Measurements from ENCODE around the gene GIMAP8. TPM values are rescaled to one million over a fixed set of nuclear protein-coding genes. Genes with fewer than 3 reads are reported as not detected.
A peak's percentile ranks its signal among the peaks of the same experiment; 100 is the strongest.
"Not testable (repeated sequence)": the region's sequence is repeated elsewhere in the genome, so short reads cannot be mapped to it uniquely, and the experiment has no call there.

GIMAP8 gene
- total and polyA plus RNA-seq, 4 donors = 14.4 to 25.0 (median 22.0) TPM

DNA sequence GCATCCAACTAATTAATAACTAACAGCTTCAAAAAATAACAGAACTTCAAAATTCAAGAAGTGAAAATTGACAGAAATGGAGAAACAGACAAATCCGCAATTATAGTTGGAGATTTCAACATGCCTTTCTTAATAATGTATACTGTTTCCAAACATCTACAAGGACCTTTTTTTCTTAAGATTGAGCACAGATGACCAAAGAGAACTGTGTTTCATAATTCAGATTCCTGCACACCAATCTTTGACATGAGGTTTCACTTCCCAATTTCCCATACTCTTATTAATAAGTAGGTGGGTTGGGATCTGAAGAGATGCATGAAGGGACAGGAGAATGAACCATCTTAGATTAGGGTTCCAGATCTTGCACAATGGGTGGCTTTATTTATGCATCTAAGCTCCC lies 39.4 kb downstream of the GIMAP8 start:
- Histone ChIP-seq H3K27ac (ENCODE audit: low read depth in 1 of 2, low read length in 1 of 2) (no peak overlapping the region), H3K4me1 (ENCODE audit: control insufficient read depth in 5 of 5, insufficient read depth in 5 of 5, low read length in 5 of 5) (peaks cover 0 to 2% (median 0%) of the 10 kb centered on the region in 5 donors), H3K4me3 (no peak overlapping the region), H3K36me3 (ENCODE audit: control insufficient read depth in 4 of 4, insufficient read depth in 4 of 4, low read length in 4 of 4) (no peaks in the 10 kb centered on the region), H3K9ac (ENCODE audit: insufficient read depth in 1 of 2, low read length in 2 of 2) (no peak overlapping the region), H3K27me3 (ENCODE audit: control insufficient read depth in 3 of 3, insufficient read depth in 3 of 3, low read length in 2 of 3) (peaks cover 0 to 2% (median 0%) of the 10 kb centered on the region in 3 donors), H3K9me3 (ENCODE audit: control insufficient read depth in 4 of 4, insufficient read depth in 3 of 4, low read length in 3 of 4) (no peaks in the 10 kb centered on the region)
- TF ChIP-seq CTCF (IDR thresholded peaks at IDR 0.05; ENCODE audit: control extremely low read depth, extremely low read depth) = no peak
- ATAC-seq (ENCODE audit: insufficient read depth, low FRiP score) (peak; percentile 19), DNase-seq (no peak)
- 40 to 71% methylated on average over 1 of the region's 1 CpG for whole genome bisulfite sequencing, 2 donors

GRCh38 chr7:150493442-150493841 lies 43.0 kb downstream of the GIMAP8 start:
- WGBS, 2 donors = 83 to 93% methylated on average over 2 of the region's 3 CpGs
- not testable (repeated sequence) for H3K4me3 ChIP-seq; H3K27ac ChIP-seq (ENCODE audit: low read depth in 1 of 2, low read length in 1 of 2); H3K4me1 ChIP-seq (ENCODE audit: control insufficient read depth in 5 of 5, insufficient read depth in 5 of 5, low read length in 5 of 5); ATAC-seq (ENCODE audit: insufficient read depth, low FRiP score); DNase-seq; H3K9me3 ChIP-seq (ENCODE audit: control insufficient read depth in 4 of 4, insufficient read depth in 3 of 4, low read length in 3 of 4); H3K9ac ChIP-seq (ENCODE audit: insufficient read depth in 1 of 2, low read length in 2 of 2); H3K36me3 ChIP-seq (ENCODE audit: control insufficient read depth in 4 of 4, insufficient read depth in 4 of 4, low read length in 4 of 4); H3K27me3 ChIP-seq (ENCODE audit: control insufficient read depth in 3 of 3, insufficient read depth in 3 of 3, low read length in 2 of 3)

DNA sequence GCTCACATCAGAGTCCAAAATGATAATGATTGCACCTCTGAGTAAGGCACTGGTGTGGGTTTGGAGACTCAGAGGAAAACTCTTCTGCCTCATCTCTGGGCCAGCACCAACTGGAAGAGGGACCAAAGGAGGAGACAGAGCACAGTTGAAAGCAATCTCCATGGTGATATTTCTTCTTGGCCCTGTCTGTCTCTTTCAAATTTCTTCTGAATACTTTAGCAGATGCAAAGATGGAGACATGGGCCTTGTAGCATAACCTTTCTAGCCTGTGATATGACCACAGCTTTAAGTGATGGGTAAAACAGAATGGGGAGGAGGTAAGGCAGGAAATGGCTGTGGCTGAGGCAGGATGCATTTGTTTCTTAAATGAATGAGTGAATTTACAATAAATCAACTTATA lies 52.1 kb downstream of the GIMAP8 start:
- Histone ChIP-seq H3K9ac (ENCODE audit: insufficient read depth in 1 of 2, low read length in 2 of 2) (no peak overlapping the region), H3K4me3 (no peak overlapping the region), H3K36me3 (ENCODE audit: control insufficient read depth in 4 of 4, insufficient read depth in 4 of 4, low read length in 4 of 4) (no peaks in the 10 kb centered on the region), H3K27ac (ENCODE audit: low read depth in 1 of 2, low read length in 1 of 2) (no peak overlapping the region), H3K9me3 (ENCODE audit: control insufficient read depth in 4 of 4, insufficient read depth in 3 of 4, low read length in 3 of 4) (no peaks in the 10 kb centered on the region), H3K27me3 (ENCODE audit: control insufficient read depth in 3 of 3, insufficient read depth in 3 of 3, low read length in 2 of 3) (no peaks in the 10 kb centered on the region), H3K4me1 (ENCODE audit: control insufficient read depth in 5 of 5, insufficient read depth in 5 of 5, low read length in 5 of 5) (peaks cover 0 to 16% (median 0%) of the 10 kb centered on the region in 5 donors)
- no peak for ATAC-seq (ENCODE audit: insufficient read depth, low FRiP score)
- no peak for TF ChIP-seq CTCF (IDR thresholded peaks at IDR 0.05; ENCODE audit: control extremely low read depth, extremely low read depth)
- DNase-seq = no peak

DNA sequence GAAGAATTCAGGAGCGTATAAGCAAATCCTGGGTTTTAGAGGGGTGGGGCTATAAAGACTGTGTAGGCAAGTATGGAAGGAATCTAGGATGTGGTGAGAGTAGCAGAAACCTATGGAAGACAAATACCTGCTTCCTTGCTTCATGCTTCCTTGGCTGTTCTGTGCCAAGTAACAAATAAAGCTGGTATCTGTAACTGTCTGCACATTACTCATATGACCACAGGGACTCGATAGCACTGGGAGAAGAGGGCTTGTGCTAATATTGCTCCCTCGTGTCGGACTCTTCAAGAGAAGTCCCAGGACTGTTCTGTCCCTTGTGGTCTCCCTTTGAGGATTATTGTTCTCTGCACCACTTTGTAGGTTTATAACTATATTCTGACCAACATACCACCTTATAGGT lies 52.7 kb downstream of the GIMAP8 start:
- 75 to 78% methylated on average over 4 of the region's 4 CpGs for WGBS, 2 donors
- no peak for DNase-seq
- Histone ChIP-seq H3K9ac (ENCODE audit: insufficient read depth in 1 of 2, low read length in 2 of 2) (no peak overlapping the region), H3K9me3 (ENCODE audit: control insufficient read depth in 4 of 4, insufficient read depth in 3 of 4, low read length in 3 of 4) (no peaks in the 10 kb centered on the region), H3K36me3 (ENCODE audit: control insufficient read depth in 4 of 4, insufficient read depth in 4 of 4, low read length in 4 of 4) (no peaks in the 10 kb centered on the region), H3K27me3 (ENCODE audit: control insufficient read depth in 3 of 3, insufficient read depth in 3 of 3, low read length in 2 of 3) (no peaks in the 10 kb centered on the region), H3K4me1 (ENCODE audit: control insufficient read depth in 5 of 5, insufficient read depth in 5 of 5, low read length in 5 of 5) (peaks cover 0 to 16% (median 0%) of the 10 kb centered on the region in 5 donors), H3K27ac (ENCODE audit: low read depth in 1 of 2, low read length in 1 of 2) (no peak overlapping the region), H3K4me3 (no peak overlapping the region)
- no peak for TF ChIP-seq CTCF (IDR thresholded peaks at IDR 0.05; ENCODE audit: control extremely low read depth, extremely low read depth)
- no peak for ATAC-seq (ENCODE audit: insufficient read depth, low FRiP score)

Measured in lung (tissue), 12 donors.